LHCN-M2 (cell line): ENCODE measurements around the gene CCDC82. TPM values are rescaled to one million over a fixed set of nuclear protein-coding genes. Genes with fewer than 3 reads are reported as not detected.
A peak's percentile ranks its signal among the peaks of the same experiment; 100 is the strongest.

ENCODE experiments used
- DNase-seq: peaks from one replicate; pipeline ENCODE4 v3.0.0-alpha.2; 2012; ENCODE audit warnings: low read depth
- total RNA-seq: library from RNA; depleted of rRNA; stranded (reverse); fragments of >200 nt; gene quantifications from 2 replicates; pipeline ENCODE4 v1.2.3, GENCODE V29; 2014

Gene CCDC82
- total RNA-seq, 1 experiment from 2014 or later, result 17.6 TPM

- DNase-seq, result no peak
Measured at GRCh38 chr11:96329419-96329818, 60.3 kb downstream of the CCDC82 start.

GRCh38 chr11:96328395-96329010 is 61.2 kb downstream of the CCDC82 start:
- peak; percentile 56 for DNase-seq

GRCh38 chr11:96326959-96327358 is 62.8 kb downstream of the CCDC82 start:
- no peak for DNase-seq

- DNase-seq, result peak; percentile 65
Measured at GRCh38 chr11:96324912-96325311, 64.8 kb downstream of the CCDC82 start.

GRCh38 chr11:96323642-96323985 is 66.1 kb downstream of the CCDC82 start:
- DNase-seq, result no peak

- no peak for DNase-seq
Measured at GRCh38 chr11:96322775-96323641, 66.7 kb downstream of the CCDC82 start.

- no peak for DNase-seq
Measured at GRCh38 chr11:96321091-96321490, 68.6 kb downstream of the CCDC82 start.

GRCh38 chr11:96319898-96320656 is 69.6 kb downstream of the CCDC82 start:
- no peak for DNase-seq

GRCh38 chr11:96318850-96319249 is 70.9 kb downstream of the CCDC82 start:
- DNase-seq, result no peak

- DNase-seq, result no peak
Measured at GRCh38 chr11:96318399-96318798, 71.3 kb downstream of the CCDC82 start.

- no peak for DNase-seq
Measured at GRCh38 chr11:96317985-96318384, 71.7 kb downstream of the CCDC82 start.

GRCh38 chr11:96317571-96317970 is 72.1 kb downstream of the CCDC82 start:
- DNase-seq, result no peak

GRCh38 chr11:96316869-96317268 is 72.8 kb downstream of the CCDC82 start:
- no peak for DNase-seq

GRCh38 chr11:96315476-96315875 is 74.2 kb downstream of the CCDC82 start:
- DNase-seq, result no peak

- peak; percentile 74 for DNase-seq
Measured at GRCh38 chr11:96314326-96315020, 75.2 kb downstream of the CCDC82 start.

GRCh38 chr11:96313163-96313562 is 76.5 kb downstream of the CCDC82 start:
- DNase-seq, result no peak

GRCh38 chr11:96311120-96311568 is 78.6 kb downstream of the CCDC82 start:
- DNase-seq, result peak; percentile 83

GRCh38 chr11:96310236-96310635 is 79.5 kb downstream of the CCDC82 start:
- no peak for DNase-seq

GRCh38 chr11:96309643-96310017 is 80.1 kb downstream of the CCDC82 start:
- no peak for DNase-seq

- peak; percentile 82 for DNase-seq
Measured at GRCh38 chr11:96309016-96309642, 80.6 kb downstream of the CCDC82 start.

GRCh38 chr11:96307776-96308140 is 82.0 kb downstream of the CCDC82 start:
- DNase-seq, result peak; percentile 94
